Ishikawa (cell line): ENCODE measurements around the gene ARPC1A.

Source experiments
- CEBPB ChIP-seq: IDR thresholded peaks from 2 replicates; pipeline ENCODE4 v1.6.1; 2012
- CREB1 ChIP-seq: IDR thresholded peaks from 2 replicates; pipeline ENCODE4 v1.6.1; 2012; ENCODE audit warnings: low read depth
- EGR1 ChIP-seq: IDR thresholded peaks from 2 replicates; pipeline ENCODE4 v1.6.1; 2012
- EP300 ChIP-seq: IDR thresholded peaks from 2 replicates; pipeline ENCODE4 v1.6.1; 2012; ENCODE audit warnings: borderline replicate concordance
- FOXM1 ChIP-seq: IDR thresholded peaks from 2 replicates; pipeline ENCODE4 v1.6.1; 2012; ENCODE audit warnings: low read depth, borderline replicate concordance
- NFIC ChIP-seq: IDR thresholded peaks from 2 replicates; pipeline ENCODE4 v1.6.1; 2012
- RAD21 ChIP-seq: IDR thresholded peaks from 2 replicates; pipeline ENCODE4 v1.6.1; 2012; ENCODE audit warnings: low read depth
- TAF1 ChIP-seq: IDR thresholded peaks from 2 replicates; pipeline ENCODE4 v1.6.1; 2012; ENCODE audit warnings: low read depth, mild to moderate bottlenecking
- TCF12 ChIP-seq: IDR thresholded peaks from 2 replicates; pipeline ENCODE4 v1.6.1; 2012; ENCODE audit warnings: low read depth
- TEAD4 ChIP-seq: IDR thresholded peaks from 2 replicates; pipeline ENCODE4 v1.6.1; 2012
- YY1 ChIP-seq: IDR thresholded peaks from 2 replicates; pipeline ENCODE4 v1.6.1; 2012; ENCODE audit warnings: low read depth
- ZBTB7A ChIP-seq: IDR thresholded peaks from 2 replicates; pipeline ENCODE4 v1.6.1; 2012; ENCODE audit warnings: low read depth
- TF ChIP-seq, protein P1 (sequence below): IDR thresholded peaks from 2 replicates; pipeline ENCODE4 v1.6.1; 2012
- TF ChIP-seq, protein P2 (sequence below): IDR thresholded peaks from 2 replicates; pipeline ENCODE4 v1.6.1; 2012
- TF ChIP-seq, protein P3 (sequence below): IDR thresholded peaks from 2 replicates; pipeline ENCODE4 v1.6.1; 2012; ENCODE audit warnings: low read depth, mild to moderate bottlenecking

Gene ARPC1A

DNA sequence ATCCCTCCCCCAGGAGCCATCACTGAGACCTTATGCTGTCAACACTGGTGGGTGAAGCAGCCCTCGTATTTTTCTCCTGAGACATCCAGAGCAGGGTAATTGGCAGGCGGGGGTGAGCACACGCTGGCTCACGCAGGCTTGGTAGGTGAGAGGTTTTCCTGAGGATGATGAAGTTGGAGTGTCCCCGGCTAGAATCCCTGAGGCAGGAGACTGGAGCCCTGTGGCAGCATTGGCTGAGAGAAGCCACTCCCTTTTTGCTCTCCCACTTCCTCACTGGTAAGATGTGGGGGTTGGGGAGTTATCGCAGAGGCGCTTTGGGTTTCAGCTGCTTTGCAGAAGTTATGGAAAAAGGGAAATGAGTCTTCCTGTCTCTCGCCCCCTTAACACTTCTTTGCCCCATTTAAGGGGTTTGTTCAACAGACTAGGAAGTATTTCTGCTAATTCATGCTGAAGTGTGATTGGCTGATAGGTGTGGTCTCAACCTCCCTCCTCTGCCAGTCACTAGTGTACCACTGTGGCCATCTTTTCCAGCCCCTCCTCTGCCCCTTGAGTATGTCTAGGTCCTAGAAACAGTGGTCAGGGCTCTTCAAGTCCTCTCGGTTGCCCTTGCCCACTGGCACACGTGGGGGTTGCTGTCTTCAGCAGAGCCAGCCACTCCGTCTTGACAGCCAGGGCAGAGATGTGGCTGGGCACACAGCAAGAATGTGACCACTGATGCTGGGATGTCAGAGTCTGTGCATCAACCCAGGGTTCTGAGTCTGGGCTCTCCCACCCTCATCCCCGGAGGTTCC, 54.5 kb downstream of the ARPC1A start:
- TF ChIP-seq TCF12, result no peak
- TF ChIP-seq CEBPB, result no peak
- TF ChIP-seq, protein P1, sequence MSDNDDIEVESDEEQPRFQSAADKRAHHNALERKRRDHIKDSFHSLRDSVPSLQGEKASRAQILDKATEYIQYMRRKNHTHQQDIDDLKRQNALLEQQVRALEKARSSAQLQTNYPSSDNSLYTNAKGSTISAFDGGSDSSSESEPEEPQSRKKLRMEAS, result no peak
- TF ChIP-seq CREB1, result no peak
- TF ChIP-seq TEAD4, result no peak
- no peak for TF ChIP-seq NFIC
- no peak for TF ChIP-seq EGR1
- TF ChIP-seq YY1, result no peak
- no peak for TF ChIP-seq RAD21
- TF ChIP-seq ZBTB7A, result no peak
- TF ChIP-seq FOXM1, result no peak
- TF ChIP-seq, protein P2, sequence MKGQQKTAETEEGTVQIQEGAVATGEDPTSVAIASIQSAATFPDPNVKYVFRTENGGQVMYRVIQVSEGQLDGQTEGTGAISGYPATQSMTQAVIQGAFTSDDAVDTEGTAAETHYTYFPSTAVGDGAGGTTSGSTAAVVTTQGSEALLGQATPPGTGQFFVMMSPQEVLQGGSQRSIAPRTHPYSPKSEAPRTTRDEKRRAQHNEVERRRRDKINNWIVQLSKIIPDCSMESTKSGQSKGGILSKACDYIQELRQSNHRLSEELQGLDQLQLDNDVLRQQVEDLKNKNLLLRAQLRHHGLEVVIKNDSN, result no peak

DNA sequence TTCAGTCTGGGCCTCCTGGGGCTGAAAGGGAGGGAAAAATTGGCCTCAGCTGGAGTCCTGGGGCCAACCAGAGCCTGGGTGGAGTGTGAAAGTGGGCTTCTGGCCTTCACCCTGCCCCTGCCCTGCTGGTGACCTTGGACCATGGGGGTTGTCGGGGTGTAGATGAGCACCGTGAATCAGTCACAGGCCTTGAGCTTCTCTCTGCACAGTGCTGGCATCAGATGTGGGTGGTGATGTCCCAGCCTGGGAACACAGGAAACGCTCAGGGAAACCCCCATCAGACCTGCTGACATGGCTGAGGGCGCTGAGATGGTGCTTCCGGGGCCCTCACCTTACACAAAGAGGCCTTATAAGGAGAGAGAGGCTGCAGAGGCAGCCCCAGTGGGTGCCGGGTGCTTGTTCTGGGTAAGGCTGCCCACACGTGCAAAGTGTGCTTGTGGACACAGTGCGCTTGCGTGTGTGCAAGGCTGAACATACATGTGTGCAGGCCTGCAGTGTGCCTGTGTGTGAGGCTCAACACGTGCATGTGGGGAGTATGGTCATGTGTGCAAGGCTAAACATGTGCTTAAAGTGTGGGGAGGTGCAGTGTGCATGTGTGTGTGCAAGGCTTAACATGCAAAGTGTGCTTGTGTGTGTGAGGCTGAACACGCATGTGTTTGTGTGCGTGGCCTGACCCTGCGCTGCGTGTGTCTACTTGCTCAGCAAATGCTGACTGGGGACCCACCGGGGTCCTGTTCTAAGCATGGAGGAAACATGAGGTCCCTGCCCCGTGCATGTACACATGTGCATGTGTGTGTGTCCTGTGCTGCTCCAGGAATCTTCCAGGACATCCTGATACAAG, 55.3 kb downstream of the ARPC1A start:
- TF ChIP-seq CEBPB, result no peak
- no peak for TF ChIP-seq TCF12
- TF ChIP-seq, protein P3, sequence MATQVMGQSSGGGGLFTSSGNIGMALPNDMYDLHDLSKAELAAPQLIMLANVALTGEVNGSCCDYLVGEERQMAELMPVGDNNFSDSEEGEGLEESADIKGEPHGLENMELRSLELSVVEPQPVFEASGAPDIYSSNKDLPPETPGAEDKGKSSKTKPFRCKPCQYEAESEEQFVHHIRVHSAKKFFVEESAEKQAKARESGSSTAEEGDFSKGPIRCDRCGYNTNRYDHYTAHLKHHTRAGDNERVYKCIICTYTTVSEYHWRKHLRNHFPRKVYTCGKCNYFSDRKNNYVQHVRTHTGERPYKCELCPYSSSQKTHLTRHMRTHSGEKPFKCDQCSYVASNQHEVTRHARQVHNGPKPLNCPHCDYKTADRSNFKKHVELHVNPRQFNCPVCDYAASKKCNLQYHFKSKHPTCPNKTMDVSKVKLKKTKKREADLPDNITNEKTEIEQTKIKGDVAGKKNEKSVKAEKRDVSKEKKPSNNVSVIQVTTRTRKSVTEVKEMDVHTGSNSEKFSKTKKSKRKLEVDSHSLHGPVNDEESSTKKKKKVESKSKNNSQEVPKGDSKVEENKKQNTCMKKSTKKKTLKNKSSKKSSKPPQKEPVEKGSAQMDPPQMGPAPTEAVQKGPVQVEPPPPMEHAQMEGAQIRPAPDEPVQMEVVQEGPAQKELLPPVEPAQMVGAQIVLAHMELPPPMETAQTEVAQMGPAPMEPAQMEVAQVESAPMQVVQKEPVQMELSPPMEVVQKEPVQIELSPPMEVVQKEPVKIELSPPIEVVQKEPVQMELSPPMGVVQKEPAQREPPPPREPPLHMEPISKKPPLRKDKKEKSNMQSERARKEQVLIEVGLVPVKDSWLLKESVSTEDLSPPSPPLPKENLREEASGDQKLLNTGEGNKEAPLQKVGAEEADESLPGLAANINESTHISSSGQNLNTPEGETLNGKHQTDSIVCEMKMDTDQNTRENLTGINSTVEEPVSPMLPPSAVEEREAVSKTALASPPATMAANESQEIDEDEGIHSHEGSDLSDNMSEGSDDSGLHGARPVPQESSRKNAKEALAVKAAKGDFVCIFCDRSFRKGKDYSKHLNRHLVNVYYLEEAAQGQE, result no peak
- no peak for TF ChIP-seq EGR1
- TF ChIP-seq ZBTB7A, result no peak
- TF ChIP-seq YY1, result no peak

DNA sequence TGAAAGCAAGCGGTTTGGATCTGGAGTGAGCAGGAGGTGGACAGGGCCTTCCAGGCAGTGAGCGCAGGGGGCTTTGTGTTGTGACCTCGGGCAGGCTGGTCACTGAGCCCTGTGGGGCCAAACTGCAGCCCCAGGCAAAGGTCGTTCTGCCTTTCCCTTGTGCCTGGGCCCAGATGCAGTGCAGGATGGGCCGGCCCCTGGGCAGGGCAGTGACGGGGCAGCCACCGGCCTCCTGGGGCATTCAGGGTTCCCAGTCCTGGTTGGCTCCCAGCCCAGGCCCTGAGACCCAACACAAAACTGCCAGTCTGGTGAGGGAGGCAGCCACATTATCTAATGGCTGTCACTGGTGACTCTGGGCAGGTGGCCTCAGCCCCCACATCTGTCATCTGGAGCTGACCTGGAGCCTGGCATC, 56.0 kb downstream of the ARPC1A start:
- no peak for TF ChIP-seq EP300
- TF ChIP-seq, protein P2, result no peak
- no peak for TF ChIP-seq EGR1
- TF ChIP-seq TCF12, result no peak
- TF ChIP-seq CREB1, result no peak
- TF ChIP-seq TEAD4, result no peak
- no peak for TF ChIP-seq YY1
- TF ChIP-seq CEBPB, result no peak
- TF ChIP-seq TAF1, result no peak
- no peak for TF ChIP-seq FOXM1

DNA sequence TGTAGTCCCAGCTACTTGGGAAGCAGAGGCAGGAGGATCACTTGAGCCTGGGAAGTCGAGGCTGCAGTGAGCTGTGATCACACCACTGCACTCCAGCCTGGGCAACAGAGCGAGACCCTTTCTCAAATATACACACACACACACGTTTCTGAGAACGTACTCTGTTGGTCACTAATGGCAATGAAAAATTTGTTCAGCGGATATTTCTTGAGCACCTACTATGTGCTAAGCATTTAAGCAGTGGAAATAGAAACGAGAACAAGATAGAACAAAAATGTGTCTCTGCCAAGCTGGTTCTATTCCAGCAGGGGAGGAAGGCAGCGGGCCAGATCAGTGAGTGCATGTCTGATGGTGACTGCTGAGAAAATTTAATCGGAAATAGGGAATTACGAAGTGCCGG, 57.5 kb downstream of the ARPC1A start:
- TF ChIP-seq, protein P2, result no peak
- TF ChIP-seq EGR1, result no peak
- TF ChIP-seq, protein P3, result no peak
- TF ChIP-seq, protein P1, result no peak
- TF ChIP-seq NFIC, result no peak
- no peak for TF ChIP-seq CREB1
- TF ChIP-seq ZBTB7A, result no peak
- TF ChIP-seq EP300, result no peak
- TF ChIP-seq TAF1, result no peak
- TF ChIP-seq YY1, result no peak
- no peak for TF ChIP-seq TCF12
- TF ChIP-seq TEAD4, result no peak
- TF ChIP-seq FOXM1, result no peak
- TF ChIP-seq RAD21, result no peak
- TF ChIP-seq CEBPB, result no peak
